DMS53 (cell line): ENCODE data around the gene ELL.
"Not testable (repeated sequence)": the region's sequence is repeated elsewhere in the genome, so short reads cannot be mapped to it uniquely, and the experiment has no call there.

Source experiments
- DNase-seq: peaks from one replicate; lab custom pipeline; 2025; lab: John Stamatoyannopoulos, UW

The ELL gene

DNA sequence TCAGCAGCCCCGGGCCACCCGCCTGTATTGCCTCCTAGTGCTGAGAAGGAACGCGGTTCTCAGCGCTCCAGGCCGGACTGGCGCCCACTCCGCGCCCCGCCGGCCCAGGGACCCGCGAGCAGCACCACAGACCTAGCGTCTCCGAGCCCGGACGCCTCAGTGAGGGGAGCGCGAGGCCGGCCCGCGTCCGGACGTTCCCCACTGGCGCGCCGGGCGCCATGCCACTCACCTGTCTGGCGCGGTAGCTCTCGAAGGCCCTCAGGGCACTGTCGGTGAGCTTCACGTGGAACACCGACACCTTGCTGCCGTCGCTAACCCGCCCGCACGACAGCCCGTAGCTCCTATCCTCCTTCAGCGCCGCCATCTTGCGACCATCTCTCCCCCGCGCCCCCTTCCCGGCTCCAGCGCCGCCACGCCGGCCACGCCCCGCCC, at the start of gene ELL:
Gene ELL, minus strand, starts transcription at position 379 of the 432 bp plus-strand sequence. Its CDS starts 15 bp downstream, at position 364.
- DNase-seq = no peak

DNA sequence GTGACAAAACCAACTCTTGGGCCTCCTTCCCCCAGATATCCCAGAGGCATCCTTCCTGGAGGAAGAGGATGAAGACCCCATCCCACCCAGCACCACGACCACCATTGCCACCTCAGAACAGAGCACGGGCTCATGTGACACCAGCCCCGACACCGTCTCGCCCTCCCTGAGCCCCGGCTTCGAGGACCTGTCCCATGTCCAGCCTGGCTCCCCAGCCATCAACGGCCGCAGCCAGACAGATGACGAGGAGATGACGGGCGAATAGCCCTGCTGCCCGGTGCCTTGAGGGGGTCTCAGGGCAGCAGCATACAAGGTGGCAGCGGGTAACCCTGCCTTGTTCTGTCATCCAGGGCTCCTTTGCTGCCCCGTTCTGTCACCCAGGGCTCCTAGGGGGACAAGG, 46.5 kb upstream of the ELL start:
- no peak for DNase-seq

DNA sequence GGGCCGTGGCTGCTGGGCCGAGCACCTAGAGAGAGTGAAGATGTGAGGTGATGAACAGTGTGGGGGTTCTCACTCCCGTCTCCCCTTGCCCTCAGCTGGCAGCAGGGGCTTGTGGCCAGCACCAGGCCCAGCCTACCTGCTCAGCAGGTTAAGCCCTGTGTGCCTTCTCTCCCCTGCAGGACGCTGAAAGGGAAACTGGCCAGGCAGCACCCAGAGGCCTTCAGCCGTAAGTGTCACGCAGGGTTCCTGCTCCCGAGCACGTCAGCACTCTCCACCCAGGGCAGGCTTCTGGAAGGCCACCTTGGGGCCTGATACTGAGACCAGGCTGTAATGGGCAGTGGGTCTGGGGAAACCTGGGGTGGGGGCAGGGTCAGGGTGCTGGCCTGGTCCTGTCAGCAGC, 45.1 kb upstream of the ELL start:
- no peak for DNase-seq

DNA sequence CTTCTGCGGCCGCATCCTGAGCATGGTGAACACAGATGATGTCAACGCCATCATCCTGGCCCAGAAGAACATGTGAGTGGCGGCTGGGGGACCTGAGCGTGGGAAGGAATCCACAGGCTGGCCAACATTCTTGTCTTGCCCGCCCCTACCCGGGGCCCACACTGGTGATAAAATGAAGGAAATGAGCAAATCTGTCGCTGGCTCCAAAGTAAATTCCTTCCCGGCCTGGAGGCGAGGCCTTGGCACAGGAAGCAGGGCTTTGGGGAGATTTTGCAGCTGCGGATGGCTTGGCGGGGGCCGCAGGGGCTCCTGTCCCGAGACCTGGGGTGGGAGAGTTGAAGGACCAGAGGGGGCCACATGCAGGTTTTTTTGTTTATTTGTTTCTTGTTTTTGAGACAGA, 40.2 kb upstream of the ELL start:
- DNase-seq = no peak

DNA sequence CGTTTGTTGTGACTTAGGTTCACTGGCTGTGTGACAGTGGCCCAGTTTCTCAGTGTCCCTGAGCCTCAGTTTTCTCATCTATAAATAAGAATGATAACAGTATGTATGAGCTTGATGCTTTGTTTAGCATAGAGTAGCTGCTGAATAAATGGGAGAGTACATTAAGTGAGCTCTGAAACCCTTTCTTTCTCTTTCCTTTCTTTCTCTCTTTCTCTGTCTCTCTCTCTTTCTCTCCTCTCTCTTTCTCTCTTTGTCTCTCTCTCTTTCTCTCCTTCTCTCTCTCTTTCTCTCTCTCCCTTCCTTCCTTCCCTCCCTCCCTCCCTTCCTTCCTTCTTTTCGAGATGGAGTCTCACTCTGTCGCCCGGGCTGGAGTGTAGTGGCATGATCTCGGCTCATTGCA, 37.8 kb upstream of the ELL start:
- DNase-seq = no peak

DNA sequence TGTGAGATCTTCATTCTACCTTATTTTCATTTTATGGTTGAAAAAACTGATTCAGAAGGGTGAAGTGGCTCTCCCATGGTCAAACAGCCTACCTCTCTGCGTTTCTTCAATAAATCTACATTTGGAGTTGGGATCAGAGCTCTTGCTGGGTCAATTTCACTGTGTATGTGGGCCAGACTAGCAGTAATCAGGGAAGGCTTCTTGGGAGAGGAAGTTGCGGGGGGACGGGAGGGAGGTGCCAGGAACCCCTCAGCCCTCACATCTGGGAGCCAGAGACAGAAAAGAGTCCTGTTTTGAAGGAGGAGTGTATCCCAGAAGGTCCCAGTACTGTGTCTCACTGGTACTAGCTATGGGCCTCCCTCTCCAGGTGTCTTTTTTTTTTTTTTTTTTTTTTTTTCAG, 36.7 kb upstream of the ELL start:
- no peak for DNase-seq

DNA sequence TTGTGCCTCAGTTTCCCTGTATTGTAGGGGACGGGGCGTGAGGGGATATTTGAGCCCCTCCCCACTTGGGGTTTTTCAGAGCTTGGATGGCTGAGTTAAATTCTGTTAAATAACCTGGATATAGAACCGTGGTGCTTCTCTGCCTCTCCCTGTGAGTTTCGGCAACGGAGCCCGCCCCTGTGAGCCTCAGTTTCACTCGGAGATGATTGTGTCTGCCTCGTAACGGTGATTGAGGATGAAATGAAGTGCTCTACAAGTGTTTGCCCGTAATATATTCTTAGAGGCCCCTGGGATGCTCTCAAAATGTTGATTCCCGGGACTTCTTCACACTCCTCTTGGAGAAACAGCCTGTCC, 36.3 kb upstream of the ELL start:
- peak; percentile 31 for DNase-seq

DNA sequence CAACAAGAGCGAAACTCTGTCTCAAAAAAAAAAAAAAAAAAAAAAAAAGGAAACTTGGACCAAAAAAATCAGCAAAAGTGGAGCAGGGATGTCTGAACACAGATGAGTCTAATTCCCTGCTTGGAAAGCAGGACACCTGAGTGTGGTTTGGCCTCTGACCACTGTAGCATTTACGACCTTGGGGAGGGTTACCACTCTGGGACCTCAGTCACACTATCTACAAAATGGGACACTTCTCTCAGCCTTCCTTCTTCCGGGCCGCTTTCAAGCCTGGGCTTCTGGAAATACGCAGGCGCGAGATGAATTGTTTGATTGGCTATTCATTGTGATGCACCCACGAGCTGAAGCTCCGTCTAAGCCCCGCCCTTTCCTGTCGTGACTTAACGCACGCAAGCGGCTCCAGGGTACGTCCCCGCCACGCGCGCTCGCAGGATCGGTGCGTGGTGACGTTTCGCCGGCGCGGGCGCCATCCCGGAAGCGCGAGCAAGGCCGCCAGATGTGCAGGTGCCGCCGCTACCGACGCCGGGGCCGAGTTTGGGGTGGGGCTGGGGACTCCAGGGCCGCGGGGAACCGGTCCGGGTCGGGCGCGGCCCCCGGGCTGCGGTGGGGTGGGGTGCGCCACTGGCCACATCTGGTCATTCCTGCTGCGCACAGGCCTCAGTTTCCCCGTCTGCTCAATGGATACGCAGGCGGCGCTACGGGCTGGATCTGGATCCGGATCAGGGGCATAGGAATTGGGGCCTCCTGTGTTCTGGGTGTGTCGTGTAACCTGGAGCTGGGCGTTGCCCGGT, 35.7 kb upstream of the ELL start, which contains the start of gene KXD1:
Gene KXD1, plus strand, starts transcription at position 460 of the 791 bp plus-strand sequence. CDS start 4,187 bp downstream, outside the sequence.
- peak; percentile 99 for DNase-seq

DNA sequence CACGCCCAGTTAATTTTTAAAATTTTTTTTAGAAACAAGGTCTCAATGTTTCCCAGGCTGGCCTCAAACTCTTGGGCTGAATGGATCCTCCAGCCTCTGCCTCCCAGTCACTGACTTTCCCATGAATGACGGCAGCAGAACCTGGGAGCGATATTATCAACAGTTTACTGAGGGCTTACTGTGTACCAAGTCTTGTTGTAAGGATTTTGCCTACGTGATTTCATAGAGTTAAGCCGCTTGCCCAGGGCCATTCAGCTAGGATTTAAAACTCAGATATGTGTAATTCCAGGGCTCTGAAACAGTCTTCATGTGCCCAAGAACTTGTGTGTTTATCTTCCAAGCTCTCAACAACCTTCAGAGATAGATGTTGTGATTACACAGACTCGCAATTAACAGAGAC, 29.8 kb upstream of the ELL start:
- no peak for DNase-seq

DNA sequence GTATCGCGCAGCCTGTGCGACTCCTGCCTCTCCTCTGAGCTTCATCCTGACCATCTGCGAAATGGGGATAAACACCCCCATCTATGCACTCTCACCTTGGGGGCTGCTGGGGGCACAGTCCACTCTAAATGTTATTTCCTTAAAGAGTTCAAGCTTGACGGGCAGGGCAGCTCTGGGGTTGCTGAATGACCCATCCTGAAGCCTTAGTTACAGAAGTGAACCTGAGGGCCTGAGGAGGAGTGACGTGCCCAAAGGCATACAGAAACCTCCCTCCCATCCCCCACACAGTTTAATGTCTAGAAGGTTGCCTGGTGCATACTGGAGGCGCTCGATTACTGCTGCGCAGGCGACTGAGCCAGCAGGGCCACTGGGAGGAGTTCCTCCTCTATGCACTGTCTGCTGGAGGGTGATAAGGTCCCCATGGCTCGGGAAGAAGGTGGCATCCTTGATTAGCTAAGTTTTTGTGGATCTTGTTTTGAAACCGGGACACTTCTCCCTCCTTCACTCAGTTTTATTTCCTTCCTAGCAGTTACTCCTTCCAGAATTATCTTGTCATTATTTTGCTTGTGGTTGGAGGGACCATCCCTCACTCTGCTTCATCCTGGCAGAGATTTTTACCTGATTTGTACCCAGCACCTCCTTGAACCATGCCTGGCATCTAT, 22.1 kb upstream of the ELL start:
- DNase-seq = peak; percentile 90

DNA sequence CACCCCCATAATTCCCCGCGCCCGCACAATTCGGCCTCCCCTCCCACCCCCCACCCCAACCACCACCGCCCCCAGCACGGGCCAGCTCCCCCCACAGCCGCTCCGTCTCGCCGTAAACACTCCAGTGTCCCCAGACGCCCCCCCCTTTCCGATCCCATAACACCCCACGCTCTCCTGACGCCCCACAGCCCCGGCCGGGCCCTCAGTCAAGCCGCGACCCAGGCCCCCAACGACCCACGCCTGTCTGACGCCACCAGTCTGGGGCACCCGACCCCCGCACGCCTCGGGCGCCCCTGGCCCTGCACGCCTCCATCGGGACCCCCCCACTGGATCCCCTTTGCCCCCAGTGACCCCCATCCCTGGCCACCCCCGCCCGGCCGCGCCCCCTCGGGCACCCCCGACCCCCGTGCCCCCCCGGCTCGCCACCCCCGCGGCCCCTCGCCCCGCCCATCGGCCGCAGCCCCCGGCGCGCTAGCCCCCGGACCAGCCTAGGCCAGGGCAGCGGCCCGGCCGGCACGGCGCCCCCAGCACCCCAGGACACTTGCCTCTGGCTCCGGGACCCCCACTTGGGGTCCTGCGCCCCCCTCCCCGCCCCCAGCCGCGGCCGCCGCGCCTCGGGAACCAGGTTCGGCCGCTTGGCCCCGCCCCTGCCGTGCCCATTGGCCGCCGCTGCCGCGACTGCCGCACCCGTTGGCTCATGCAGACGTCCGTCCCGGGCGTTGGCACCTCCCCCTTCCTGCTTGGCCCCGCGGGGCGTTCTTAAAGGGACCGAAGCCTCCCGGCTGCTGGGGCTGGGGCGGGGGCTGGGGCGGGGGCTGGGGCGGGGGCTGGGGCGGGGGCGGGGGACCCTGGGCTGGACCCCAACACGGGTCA, 21.3 kb upstream of the ELL start, which contains the start of gene FKBP8:
Gene FKBP8, minus strand, starts transcription at position 633 of the 873 bp plus-strand sequence. CDS start 1,603 bp downstream, outside the sequence.
- DNase-seq = peak; percentile 90

DNA sequence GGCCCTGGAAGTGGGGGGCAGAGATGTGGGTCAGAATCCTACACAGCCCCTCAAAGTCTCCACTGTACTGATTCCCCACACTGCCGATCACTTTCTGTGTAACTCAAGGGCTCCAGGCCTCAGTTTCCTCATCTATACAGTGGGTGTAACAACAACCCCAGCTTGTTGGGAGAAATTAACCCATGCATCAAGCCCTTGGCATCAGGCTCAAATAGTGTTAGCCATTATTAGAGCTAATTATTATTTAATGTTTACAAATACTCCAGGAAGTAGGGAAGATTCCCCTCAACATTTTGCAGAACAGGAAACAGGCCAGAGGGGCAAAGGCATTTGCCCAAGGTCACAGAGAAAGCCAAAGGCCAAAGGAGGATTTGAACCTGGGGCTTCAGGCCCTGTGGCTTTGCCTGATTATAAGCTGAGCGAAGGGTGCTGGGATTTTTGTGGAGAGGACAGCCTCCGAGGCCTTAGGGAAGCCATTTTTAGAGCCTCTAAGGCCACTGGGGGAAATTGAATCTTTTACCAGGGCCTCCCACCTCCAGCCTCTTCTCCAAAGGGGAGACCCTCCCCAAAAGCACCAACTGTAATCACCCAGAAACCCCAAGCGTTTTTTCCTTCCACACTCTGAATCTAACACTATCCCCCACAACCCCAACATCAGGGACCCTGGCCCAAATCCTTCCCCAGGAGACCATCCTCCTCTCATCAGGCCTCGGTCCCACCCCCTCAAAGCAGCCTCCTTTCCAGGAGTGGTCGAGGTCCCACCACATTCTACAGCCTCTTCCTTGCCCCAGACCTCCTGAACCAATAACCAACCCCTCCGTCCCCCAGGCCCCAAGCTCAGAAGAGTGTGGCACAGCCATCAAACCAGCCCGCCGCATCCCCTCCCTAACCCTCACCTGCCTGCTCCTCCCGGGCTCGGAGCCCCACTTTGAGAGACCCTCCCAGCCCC, 20.4 kb upstream of the ELL start:
- DNase-seq = no peak

DNA sequence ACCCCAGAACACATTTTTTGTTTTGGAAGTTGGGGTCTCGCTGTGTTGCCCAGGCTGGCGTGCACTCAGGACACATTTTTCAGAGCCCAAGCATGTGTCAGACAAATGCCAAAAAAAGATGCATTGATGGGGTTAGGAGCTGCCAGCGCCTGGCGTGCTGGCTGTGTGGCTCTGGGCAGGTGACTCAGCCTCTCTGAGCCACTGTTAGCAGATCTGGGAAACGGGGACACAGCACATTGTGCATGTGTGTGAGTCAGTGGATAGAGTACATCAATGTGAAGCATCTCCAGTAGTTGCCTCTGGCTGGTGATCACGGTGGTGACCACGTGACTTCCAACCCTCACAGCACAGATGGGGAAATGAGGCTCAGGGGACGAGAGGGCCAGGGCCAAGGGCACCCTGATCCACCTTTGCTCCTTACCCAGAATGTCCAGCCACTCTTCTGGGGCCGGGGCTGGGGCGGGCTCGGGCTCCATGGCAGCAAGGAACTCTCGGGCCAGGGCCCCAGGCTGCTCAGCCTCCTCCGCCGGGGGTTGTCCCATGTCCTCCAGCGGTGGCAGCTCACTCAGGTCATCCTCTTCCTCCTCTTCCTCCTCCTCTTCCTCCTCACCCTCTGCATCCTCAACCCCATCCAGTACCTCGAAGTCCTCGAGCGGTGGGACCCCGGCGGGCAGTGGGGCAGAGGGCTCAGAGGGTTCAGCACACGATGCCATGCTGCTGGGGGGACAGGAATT, 19.6 kb upstream of the ELL start:
- DNase-seq = no peak

DNA sequence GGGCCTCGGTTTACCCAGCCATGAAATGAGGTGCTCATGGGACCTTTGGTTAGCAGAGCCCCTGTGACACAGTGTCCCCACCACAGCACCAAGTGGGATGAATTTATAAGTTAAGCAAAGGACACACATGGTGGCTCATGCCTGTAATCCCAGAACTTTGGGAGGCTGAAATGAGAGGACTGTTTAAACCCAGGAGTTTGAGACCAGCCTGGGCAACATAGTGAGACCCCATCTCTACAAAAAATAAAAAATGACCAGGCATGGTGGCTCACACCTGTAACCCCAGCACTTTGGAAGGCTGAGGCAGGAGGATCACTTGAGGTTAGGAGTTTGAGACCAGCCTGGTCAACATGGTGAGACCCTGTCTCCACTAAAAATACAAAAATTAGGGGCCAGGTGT, 18.3 kb upstream of the ELL start:
- DNase-seq = not testable (repeated sequence)

DNA sequence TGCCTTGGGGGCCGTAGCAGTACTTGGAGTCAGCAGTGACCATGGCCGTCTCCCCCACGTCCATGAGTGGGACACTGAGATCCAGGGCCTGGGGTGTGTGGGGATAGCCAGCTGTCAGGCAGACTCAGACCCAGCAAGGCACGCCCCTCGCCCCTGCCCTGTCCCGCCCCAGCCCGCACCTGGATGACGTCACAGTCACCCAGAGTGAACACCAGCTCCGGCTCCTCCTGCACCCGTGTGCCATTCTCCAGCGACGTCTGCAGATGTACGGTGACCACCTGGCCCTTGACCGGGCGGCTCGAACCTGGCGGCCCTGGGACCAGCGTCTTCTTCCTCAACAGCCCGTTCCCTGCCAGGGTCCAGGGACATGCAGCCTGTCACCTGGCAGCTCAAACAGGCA, 17.5 kb upstream of the ELL start:
- no peak for DNase-seq

DNA sequence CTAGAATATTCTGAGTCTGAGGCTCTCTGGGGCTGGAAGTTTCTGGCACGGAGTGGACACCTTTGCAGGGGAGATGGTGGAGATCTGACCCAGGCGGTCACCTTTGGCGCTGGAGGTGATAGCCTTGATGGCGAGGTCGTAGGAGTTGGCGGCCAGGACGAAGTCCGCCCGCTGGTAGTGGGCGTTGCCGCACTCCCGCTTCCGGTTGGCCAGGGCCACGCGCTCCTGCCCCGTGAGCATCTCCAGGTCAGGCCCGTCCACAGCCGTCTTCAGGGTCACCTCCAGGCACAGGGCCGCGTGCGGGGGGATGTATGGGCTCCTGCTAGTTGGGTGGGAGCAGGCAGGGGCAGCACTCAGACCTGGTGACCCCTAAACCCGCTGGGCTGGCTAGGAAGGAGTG, 16.2 kb upstream of the ELL start:
- DNase-seq = no peak

DNA sequence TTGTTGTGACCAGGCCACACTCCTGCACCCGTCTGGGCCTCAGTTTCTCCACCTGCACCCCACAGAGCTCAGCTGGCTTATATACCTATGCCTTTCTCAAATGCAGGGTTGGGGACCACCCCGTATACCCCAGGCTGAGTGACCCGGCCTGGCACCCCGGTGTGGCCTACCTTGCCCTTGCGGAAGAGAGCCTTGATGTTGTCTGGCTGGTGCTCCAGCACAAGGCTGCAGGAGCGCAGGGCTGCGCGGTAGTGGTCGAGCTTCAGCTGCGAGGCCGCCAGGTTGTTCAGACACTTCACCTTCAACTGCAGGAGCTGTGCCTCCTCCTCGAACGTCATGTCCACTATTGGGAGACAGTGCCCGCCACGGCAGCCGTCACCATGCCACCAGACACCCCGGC, 15.6 kb upstream of the ELL start:
- no peak for DNase-seq

DNA sequence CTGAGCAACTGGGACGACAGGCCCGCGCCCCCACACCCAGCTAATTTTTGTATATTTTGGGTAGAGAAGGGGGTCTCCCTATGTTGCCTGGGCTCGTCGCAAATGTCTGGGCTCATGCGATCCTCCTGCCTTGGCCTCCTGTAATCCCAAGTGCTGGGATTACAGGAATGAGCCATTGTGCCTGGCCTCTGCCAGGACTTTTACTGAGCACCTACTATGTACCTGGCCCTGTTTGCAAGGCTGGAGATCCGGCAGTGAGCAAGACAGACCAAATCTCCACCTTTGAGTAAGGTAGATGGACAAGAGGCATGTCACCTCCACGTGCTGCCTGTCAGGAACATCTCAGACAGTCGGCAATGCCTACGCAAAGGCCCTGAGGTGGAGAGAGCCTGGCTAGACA, 14.6 kb upstream of the ELL start:
- no peak for DNase-seq

DNA sequence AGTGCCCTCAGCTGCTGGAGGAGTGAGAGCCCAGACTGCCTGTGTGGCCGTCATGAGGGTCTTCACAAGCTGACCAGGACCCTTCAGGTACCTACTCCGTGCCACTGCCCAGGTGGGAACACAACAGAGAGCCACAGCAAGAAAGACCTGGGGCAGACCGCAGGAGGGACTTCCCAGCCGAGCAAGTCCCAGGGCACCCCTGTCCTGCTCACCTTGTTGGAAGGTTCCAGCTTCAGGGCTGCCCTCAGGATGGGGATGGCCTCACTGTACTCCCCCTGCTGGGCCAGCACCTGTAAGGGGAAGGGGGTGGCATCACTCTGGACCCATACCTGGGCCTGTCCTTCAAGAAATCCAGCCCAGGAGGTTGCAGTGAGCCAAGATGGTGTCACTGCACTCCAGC, 11.2 kb upstream of the ELL start:
- no peak for DNase-seq

DNA sequence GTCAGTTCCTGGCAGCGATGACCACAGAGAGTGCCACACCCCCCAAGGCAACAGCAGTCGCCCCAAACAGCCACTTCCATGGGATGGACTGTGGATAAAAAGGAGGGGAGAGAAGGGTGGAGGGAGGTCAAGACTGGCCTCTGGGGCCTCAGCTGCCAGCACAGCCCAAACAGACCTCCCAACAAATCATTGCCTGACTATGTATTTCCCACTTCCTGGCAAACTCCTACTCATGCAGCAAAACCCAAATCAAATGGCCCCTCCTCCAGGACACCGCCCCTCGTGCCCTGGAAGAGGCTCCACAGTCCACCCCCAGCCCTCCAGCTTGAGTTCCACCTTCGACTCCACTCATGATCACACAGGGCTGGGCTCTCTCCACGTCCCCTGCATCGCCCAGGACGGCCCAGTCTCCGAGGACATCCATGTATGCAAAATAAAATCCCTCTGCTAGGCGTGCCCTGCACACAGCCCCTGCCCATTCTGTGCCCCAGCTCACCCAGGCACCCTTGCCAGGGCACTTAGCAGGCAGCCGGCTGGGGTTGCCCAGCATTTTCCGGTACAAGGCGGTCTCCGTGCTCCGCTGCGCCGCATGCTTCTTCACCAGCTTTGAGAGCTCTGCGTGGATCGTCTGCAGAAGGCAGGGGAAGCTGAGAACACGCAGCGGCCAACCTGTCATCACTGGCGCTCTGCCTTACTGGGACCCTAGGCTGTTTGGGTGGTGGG, 10.5 kb upstream of the ELL start:
- no peak for DNase-seq
